Adrenal gland (tissue), 5 donors: ENCODE measurements around the gene SLC9A2.

Experiments
- CTCF ChIP-seq, 6 experiments: fragments of 450-650 bp in 4 of 6; fragments of 200-600 bp in 2 of 6; sonication (generic) in 1 of 6; IDR thresholded peaks; 1 replicate in 5 of 6; 2 replicates in 1 of 6; pipeline versions ENCODE4 v1.5.1 to v1.8.0; 2016 to 2021; ENCODE audit warnings: antibody characterized with exemption in 6 of 6, mild to moderate bottlenecking in 2 of 6, moderate library complexity in 1 of 6
- POLR2A ChIP-seq, 2 donors: fragments of 450-650 bp; IDR thresholded peaks; one replicate each; pipeline ENCODE4 v1.6.1; 2017; ENCODE audit warnings: antibody characterized with exemption in 2 of 2, mild to moderate bottlenecking in 2 of 2, moderate library complexity in 1 of 2
- donor health status: DM: no; HTN: no; CAD: no.

DNA sequence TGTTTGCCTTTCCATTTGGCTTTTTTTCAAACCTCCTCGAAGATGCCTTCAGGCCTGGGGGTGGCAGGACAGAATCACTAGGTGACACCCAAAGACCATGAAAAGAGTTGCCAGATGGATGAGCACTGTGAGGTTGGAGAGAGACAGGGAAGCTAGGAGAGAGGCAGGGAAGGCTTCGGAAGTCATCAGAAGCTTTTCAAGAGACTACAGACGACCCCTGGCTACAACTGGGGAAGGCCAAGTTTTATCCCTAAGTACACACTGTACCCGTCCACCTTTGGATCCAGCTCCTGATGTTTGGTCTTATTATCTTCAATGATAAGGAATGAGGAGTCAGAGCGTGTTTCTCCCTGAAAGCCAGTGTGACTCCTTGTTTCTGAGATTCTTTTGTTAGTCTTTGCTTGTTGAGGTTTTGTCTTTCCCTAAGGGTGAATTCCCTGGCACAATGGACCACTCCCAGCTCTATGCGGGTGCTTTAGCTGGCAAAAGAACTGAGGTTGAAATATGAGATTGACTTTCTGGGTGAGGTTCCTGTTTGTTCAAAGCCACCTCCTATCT is 33.4 kb upstream of the SLC9A2 start:
- no peak for TF ChIP-seq CTCF (IDR thresholded peaks at IDR 0.05)
- no peak for TF ChIP-seq POLR2A (IDR thresholded peaks at IDR 0.05)
